HFFc6 (cell line): ENCODE measurements around the gene ZNF346. TPM values are rescaled to one million over a fixed set of nuclear protein-coding genes. Genes with fewer than 3 reads are reported as not detected.

ENCODE experiments used
- DNase-seq: peaks from one replicate; pipeline ENCODE4 v3.0.0-alpha.2; 2018
- H3K27ac Mint-ChIP-seq: 2 replicates; pipeline ENCODE4 v1.8.0; 2020; ENCODE audit warnings: mild to moderate bottlenecking, mixed read lengths
- H3K27me3 Mint-ChIP-seq: 2 replicates; pipeline ENCODE4 v1.8.0; 2021; ENCODE audit warnings: mild to moderate bottlenecking, moderate library complexity, mixed read lengths; ENCODE audit not compliant: insufficient read depth
- H3K36me3 Mint-ChIP-seq: 2 replicates; pipeline ENCODE4 v1.8.0; 2021; ENCODE audit warnings: low read depth, mixed read lengths
- H3K4me1 Mint-ChIP-seq: 2 replicates; pipeline ENCODE4 v1.8.0; 2020; ENCODE audit warnings: low read depth, mixed read lengths
- H3K4me3 Mint-ChIP-seq: 2 replicates; pipeline ENCODE4 v1.8.0; 2020; ENCODE audit warnings: mild to moderate bottlenecking, moderate library complexity, mixed read lengths
- H3K9me3 Mint-ChIP-seq: 2 replicates; pipeline ENCODE4 v1.8.0; 2020; ENCODE audit warnings: mild to moderate bottlenecking, mixed read lengths
- total RNA-seq, 6 experiments: library from RNA; stranded (reverse); fragmentation: NEBNext Ultra II Directional; extraction: Animal tissue kit (Norgen Biotek cat#: 25700); gene quantifications; 2 replicates in 1 of 6; 3 replicates in 5 of 6; pipeline ENCODE4 v1.2.3, GENCODE V29; 2021
- TF ChIP-seq, protein P1 (sequence below): fragments of 200-600 bp; sonication (generic); IDR thresholded peaks from 2 replicates; pipeline ENCODE4 v1.5.0; 2021; ENCODE audit warnings: antibody characterized with exemption, mild to moderate bottlenecking

The ZNF346 gene
- total RNA-seq, 6 experiments from 2014 or later, result 11.2 to 15.1 (median 12.0) TPM

DNA sequence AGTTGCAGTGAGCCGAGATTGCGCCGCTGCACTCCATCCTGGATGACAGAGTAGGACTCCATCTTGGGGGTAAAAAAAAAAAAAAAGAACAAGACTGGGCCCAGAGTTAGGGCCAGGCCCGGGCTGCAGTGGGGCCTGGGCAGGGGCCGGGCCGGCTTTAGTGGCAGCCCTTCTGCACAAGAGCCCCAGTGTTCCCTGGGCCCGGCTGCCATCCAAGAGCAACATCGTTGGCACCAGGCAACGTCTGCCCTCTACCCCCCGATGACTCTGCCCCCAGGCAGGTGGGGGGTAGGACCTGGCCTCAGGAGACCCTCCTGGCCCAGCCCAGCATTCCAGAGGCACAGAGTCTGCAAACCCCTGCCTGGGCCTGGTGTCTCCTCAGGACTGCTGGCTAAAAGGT lies 59.4 kb downstream of the ZNF346 start:
- Mint-ChIP-seq H3K9me3 (no peaks in the 10 kb centered on the region), H3K27me3 (peaks cover 11% of the 10 kb centered on the region), H3K4me3 (no peak overlapping the region), H3K4me1 (0 out of 2 replicates have a peak, but pooled peaks cover 6% of the 10 kb centered on the region), H3K36me3 (no peaks in the 10 kb centered on the region), H3K27ac (no peak overlapping the region)
- DNase-seq, result no peak
- TF ChIP-seq, protein P1, sequence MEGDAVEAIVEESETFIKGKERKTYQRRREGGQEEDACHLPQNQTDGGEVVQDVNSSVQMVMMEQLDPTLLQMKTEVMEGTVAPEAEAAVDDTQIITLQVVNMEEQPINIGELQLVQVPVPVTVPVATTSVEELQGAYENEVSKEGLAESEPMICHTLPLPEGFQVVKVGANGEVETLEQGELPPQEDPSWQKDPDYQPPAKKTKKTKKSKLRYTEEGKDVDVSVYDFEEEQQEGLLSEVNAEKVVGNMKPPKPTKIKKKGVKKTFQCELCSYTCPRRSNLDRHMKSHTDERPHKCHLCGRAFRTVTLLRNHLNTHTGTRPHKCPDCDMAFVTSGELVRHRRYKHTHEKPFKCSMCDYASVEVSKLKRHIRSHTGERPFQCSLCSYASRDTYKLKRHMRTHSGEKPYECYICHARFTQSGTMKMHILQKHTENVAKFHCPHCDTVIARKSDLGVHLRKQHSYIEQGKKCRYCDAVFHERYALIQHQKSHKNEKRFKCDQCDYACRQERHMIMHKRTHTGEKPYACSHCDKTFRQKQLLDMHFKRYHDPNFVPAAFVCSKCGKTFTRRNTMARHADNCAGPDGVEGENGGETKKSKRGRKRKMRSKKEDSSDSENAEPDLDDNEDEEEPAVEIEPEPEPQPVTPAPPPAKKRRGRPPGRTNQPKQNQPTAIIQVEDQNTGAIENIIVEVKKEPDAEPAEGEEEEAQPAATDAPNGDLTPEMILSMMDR, result no peak

DNA sequence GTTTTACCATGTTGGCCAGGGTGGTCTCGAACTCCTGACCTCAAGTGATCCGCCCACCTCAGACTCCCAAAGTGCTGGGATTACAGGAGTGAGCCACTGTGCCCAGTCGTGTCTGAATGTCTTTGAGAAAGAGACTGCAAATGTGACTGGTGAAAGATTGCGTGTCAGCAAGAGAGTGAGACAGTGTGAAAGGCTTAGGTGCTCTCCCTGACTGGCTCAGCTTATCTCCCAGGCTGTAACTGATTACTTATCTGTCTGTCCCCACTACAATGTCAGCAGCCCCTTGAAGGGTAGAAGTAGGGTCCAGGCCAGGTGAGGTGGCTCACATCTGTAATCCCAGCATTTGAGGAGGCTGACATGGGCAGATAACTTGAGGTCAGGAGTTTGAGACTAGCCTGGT lies 60.9 kb downstream of the ZNF346 start:
- no peak overlapping the region for H3K27ac Mint-ChIP-seq
- TF ChIP-seq, protein P1, result no peak
- no peaks in the 10 kb centered on the region for H3K36me3 Mint-ChIP-seq
- H3K4me1 Mint-ChIP-seq, result 0 out of 2 replicates have a peak, but pooled peaks cover 6% of the 10 kb centered on the region
- peaks cover 13% of the 10 kb centered on the region for H3K27me3 Mint-ChIP-seq
- no peak for DNase-seq
- H3K9me3 Mint-ChIP-seq, result no peaks in the 10 kb centered on the region
- no peak overlapping the region for H3K4me3 Mint-ChIP-seq

DNA sequence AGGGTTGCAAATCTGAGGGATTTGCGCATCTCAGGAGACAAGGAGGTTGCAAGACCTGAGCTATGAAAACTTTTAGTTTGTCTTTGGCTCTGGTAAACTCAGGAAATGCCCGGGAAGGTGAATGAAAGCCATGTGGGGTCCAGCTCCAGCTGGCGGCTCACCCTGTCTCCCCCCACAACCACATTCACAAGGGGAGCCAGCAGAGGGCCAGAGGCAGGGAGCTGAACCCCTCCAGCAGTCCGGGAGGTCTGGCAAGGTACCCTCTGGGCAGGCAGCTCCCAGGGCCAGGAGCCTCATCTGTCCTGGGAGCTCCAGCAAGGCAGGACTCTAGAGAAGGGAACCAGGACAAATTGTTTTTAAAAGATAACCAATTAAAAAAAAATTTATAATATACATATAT lies 61.7 kb downstream of the ZNF346 start:
- H3K9me3 Mint-ChIP-seq, result no peaks in the 10 kb centered on the region
- peaks cover 15% of the 10 kb centered on the region for H3K27me3 Mint-ChIP-seq
- TF ChIP-seq, protein P1, result no peak
- H3K4me3 Mint-ChIP-seq, result no peak overlapping the region
- 0 out of 2 replicates have a peak, but pooled peaks cover 6% of the 10 kb centered on the region for H3K4me1 Mint-ChIP-seq
- H3K27ac Mint-ChIP-seq, result no peak overlapping the region
- H3K36me3 Mint-ChIP-seq, result no peaks in the 10 kb centered on the region
- DNase-seq, result no peak

DNA sequence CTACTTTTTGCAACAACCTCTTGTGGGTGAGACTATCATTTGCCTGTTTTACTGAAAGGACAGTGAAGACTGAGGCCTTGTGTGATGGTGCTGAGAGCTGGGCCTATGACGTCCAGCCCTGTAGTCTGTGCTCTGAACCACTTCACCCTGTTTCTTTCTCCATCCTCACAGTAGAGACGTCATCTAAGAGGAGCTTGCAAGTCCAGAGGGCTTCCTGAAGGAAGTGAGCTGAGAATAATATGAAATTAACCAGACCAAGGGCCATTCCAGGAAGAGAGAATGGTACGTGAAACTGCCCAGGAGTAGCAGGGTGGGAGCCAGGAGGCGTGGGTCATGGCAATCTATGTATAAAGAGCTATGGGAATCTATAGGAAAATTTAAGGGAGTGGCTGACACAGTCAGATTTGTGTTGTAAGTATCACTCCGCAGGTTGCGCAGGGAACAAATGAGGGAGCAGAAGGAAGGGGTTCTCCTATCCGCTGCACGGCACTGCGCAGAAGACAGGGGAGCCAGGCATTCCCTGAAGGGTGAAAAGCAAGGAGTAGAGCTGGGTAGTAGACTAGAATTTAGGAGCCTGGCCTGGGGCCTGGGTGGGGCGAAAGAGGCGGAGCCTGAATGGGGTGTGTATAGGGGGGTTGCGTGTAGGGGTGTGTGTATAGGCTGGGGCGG lies 63.6 kb downstream of the ZNF346 start:
- H3K27ac Mint-ChIP-seq, result peak overlapping the region; percentile 7; the same call in 1 of the 2 replicates
- no peak overlapping the region; the same call in 1 of the 2 replicates for H3K4me3 Mint-ChIP-seq
- no peak for DNase-seq
- TF ChIP-seq, protein P1, result no peak
- no peaks in the 10 kb centered on the region for H3K36me3 Mint-ChIP-seq
- no peaks in the 10 kb centered on the region for H3K9me3 Mint-ChIP-seq
- H3K27me3 Mint-ChIP-seq, result peaks cover 15% of the 10 kb centered on the region
- 0 out of 2 replicates have a peak, but pooled peaks cover 6% of the 10 kb centered on the region for H3K4me1 Mint-ChIP-seq

DNA sequence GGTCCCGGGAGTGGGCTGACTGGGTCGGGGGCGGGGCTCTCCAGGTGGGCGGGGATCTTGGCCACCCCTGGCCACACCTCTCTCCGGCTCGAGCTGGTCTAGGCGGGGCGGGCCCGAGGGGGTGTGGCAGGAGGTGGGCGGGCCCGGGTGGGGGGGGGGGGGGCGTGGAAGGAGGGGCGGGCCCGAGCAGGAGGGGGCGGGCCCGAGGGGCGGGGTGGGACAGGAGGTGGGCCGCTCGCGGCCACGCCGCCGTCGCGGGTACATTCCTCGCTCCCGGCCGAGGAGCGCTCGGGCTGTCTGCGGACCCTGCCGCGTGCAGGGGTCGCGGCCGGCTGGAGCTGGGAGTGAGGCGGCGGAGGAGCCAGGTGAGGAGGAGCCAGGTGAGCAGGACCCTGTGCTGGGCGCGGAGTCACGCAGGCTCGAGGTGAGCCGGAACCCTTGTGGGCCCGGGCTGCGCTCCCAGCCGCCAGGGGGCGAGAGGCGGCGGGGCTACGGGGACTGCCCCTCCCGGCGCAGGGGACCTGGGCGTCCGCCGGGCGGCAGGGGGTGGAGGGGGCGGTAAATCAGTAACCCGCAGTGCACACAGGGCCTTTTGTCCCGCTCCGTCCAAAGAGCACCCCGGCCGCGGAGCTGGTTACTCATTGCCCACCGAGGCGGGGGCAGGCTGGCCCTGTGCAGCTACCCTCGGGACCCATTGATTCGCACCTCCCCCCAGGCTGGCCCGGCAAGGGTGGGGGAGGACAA lies 64.3 kb downstream of the ZNF346 start, which contains the start of gene FGFR4:
Gene FGFR4 (plus strand): TSS at position 262 of the 744 bp plus-strand sequence. CDS start 2,688 bp downstream, outside the sequence.
- Mint-ChIP-seq H3K36me3 (no peaks in the 10 kb centered on the region), H3K9me3 (no peaks in the 10 kb centered on the region), H3K4me3 (no peak within 1 kb of the TSS; the same call in 1 of the 2 replicates), H3K27me3 (peaks cover 21% of the 10 kb centered on the region), H3K27ac (peak within 1 kb of the TSS; percentile 7; the same call in 1 of the 2 replicates), H3K4me1 (0 out of 2 replicates have a peak, but pooled peaks cover 6% of the 10 kb centered on the region)
- TF ChIP-seq, protein P1, result peak; percentile 78
- DNase-seq, result peak; percentile 28
